Heart right ventricle (tissue), 16 donors: ENCODE results near the gene ADA. TPM values are rescaled to one million over a fixed set of nuclear protein-coding genes. Genes with fewer than 3 reads are reported as not detected.
"Not testable (repeated sequence)": the region's sequence is repeated elsewhere in the genome, so short reads cannot be mapped to it uniquely, and the experiment has no call there.

ENCODE experiments used
- ATAC-seq, 8 donors: fragments of 200-7000 bp; cut with Tn5 transposase; one replicate each; pipeline ENCODE4 v1.9.1; 2020; ENCODE audit warnings: mild to moderate bottlenecking in 8 of 8, moderate library complexity in 8 of 8, moderate number of reproducible peaks in 1 of 8
- DNase-seq, 2 donors: peaks; one replicate each; pipeline ENCODE4 v3.0.0-alpha.2; 2020
- H3K27ac ChIP-seq, 10 donors: fragments of 200-600 bp; sonication (generic) in 2 of 10; one replicate each; pipeline versions ENCODE4 v1.5.0 to v1.8.0; 2020 to 2022; ENCODE audit warnings: mild to moderate bottlenecking in 3 of 10
- H3K27me3 ChIP-seq, 7 donors: fragments of 200-600 bp; one replicate each; pipeline ENCODE4 v1.8.0; 2021 to 2022; ENCODE audit warnings: mild to moderate bottlenecking in 2 of 7
- H3K36me3 ChIP-seq, 9 donors: fragments of 200-600 bp; sonication (generic) in 1 of 9; one replicate each; pipeline versions ENCODE4 v1.5.0 to v1.8.0; 2020 to 2022; ENCODE audit warnings: mild to moderate bottlenecking in 2 of 9
- H3K4me1 ChIP-seq, 9 donors: fragments of 200-600 bp; sonication (generic) in 1 of 9; one replicate each; pipeline versions ENCODE4 v1.5.0 to v1.8.0; 2020 to 2022; ENCODE audit warnings: mild to moderate bottlenecking in 4 of 9
- H3K4me3 ChIP-seq, 10 donors: fragments of 200-600 bp; sonication (generic) in 2 of 10; one replicate each; pipeline versions ENCODE4 v1.5.0 to v1.8.0; 2020 to 2022; ENCODE audit warnings: mild to moderate bottlenecking in 7 of 10, moderate library complexity in 2 of 10
- H3K9me3 ChIP-seq, 11 donors: fragments of 200-600 bp in 10 of 11; sonication (generic) in 2 of 11; one replicate each; pipeline versions ENCODE4 v1.5.0 to v1.8.0; 2013 to 2022; ENCODE audit warnings: mild to moderate bottlenecking in 2 of 11, control low read depth in 1 of 11, moderate library complexity in 1 of 11
- WGBS, 2 donors: extraction: QIAGEN DNeasy Blood & Tissue Kit; methylation state at CpG; one replicate each; pipeline ENCODE4 v1.1.7; 2013; ENCODE audit warnings: inconsistent platforms in 1 of 2; 5-methylcytosine and 5-hydroxymethylcytosine counted together
- intact Hi-C, 10 donors: fragments of 100-400 bp; cut with DNase I; formaldehyde crosslinking; loops; one replicate each; pipeline versions ENCODE4 v1.11.1 to v1.14.2; 2022
- long read RNA-seq, 3 donors: library from polyadenylated mRNA; unstranded; transcript quantifications; one replicate each; pipeline ENCODE4 v2.0.0, GENCODE V29; 2020 to 2021
- polyA plus RNA-seq, 2 donors: library from polyadenylated mRNA; stranded (reverse); fragments of 200-250 nt; gene quantifications; one replicate each; pipeline ENCODE4 v1.2.3, GENCODE V29; 2013
- total RNA-seq, 10 donors: library from RNA; stranded (reverse); fragmentation: NEBNext Ultra II Directional in 3 of 10; extraction: Animal tissue kit (Norgen Biotek cat#: 25700) in 3 of 10; gene quantifications; one replicate each; pipeline versions ENCODE4 v1.2.1 to v1.2.4, GENCODE V29; 2021 to 2023
- TF ChIP-seq, protein P1 (sequence below), 9 donors: fragments of 200-600 bp; sonication (generic) in 2 of 9; IDR thresholded peaks; one replicate each; pipeline versions ENCODE4 v1.5.0 to v1.8.0; 2021 to 2022; ENCODE audit warnings: antibody characterized with exemption in 9 of 9, mild to moderate bottlenecking in 5 of 9, moderate library complexity in 1 of 9
- donor health status: Arrhythmogenic right ventricular cardiomyopathy.
- donor health status: ischemic (EF 13 %, LVEDD 7.1; RV severe dilation, severe dysfunction).
- donor health status: healthy with polysubstance abuse.
- donor health status: DM: no; HTN: yes; CAD: no.
- donor health status: DM: no; HTN: no; CAD: no.
- donor health status: ischemic (EF 25% LVEDD 6.9; RV normal size, moderate dysfunction).
- donor health status: ischemic (EF 25% LVEDD 5.7; RV mildly dilated, moderate dysfunction).
- donor health status: healthy.
- donor health status: DM: yes; HTN: yes; CAD: no.
- donor health status: Ischemic cardiomyopathy.
- donor health status: ischemic (EF 35%, LVEDD 5.7; RV mildly dilated, moderate dysfunction).
- donor health status: nonischemic (EF 11% LVEDD 7.7; RV severe dilation, severe dysfunction).
- donor health status: DM: yes; HTN: yes; CAD: no.
- donor health status: PGD.
- donor health status: ischemic (EF 29% LVEDD 5.4; RV normal size, mild dysfunction).
- donor health status: nonischemic (EF 23%, LVEDD 6.1; RV moderate dilation, normal function).

The ADA gene
- total RNA-seq (10 to 100 TPM in 1 of 10 donors, 1 to 10 TPM in 9; 1.6 to 18.3 (median 3.8) TPM), polyA plus RNA-seq (10 to 100 TPM; 12.9 to 18.3 TPM)
- long read RNA-seq, donor 1, transcript ADA-201 (12 exons, 1,539 nt) = major isoform, 22 of 33 reads
- long read RNA-seq, donor 1, partial matches to known transcripts = 2 of 33 reads
- long read RNA-seq, donor 1, other reads (novel, unspliced or antisense) = 3 of 33 reads
- long read RNA-seq, donor 2, transcript ADA-201 (12 exons, 1,539 nt) = major isoform, 13 of 25 reads
- long read RNA-seq, donor 2, partial matches to known transcripts = 5 of 25 reads
- long read RNA-seq, donor 2, other reads (novel, unspliced or antisense) = 5 of 25 reads
- long read RNA-seq, donor 3, transcript ADA-201 (12 exons, 1,539 nt) = major isoform, 27 of 43 reads
- long read RNA-seq, donor 3, partial matches to known transcripts = 3 of 43 reads
- long read RNA-seq, donor 3, other reads (novel, unspliced or antisense) = 7 of 43 reads

DNA sequence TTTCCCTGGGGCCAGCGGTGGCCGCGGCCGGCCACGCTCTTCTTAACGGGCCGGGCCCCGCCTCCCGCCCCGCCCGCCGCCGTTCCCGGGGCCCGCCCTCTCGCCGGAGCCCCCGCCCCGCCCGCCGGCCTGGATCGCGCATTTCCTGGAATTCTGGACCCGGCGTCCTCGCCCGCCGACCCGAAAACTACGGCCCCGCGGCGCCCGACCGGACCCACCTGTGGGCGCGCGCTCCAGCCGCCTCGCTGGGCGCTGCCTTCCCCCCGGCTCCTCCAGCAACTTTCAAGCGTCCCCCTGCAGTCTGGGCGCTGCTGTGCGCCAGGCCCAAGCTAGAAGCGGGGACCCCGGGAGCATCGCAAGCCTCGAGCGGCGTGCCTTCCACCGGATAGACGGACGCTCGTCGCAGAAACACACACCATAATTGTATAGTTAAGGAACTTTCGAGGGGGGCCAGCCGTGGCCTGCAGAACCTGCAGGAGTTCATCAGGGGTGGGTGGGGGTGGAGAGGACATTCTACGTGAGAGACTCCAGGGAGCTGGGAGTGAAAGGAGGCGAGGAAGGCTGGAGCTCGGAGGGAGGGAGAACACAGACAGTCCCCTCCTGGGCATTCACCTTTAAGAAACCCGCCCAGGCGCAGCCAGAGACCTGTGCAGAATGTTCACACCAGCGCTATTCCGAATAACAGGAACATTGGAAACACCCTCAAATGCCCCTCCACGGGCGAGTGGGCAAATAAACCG lies at the start of gene ADA:
Gene ADA (minus strand): TSS at position 16 of the 740 bp plus-strand sequence. CDS start 92 bp downstream, outside the sequence.
- Histone ChIP-seq H3K27me3 (no peaks in the 10 kb centered on the region), H3K4me1 (peaks cover 9 to 53% (median 37%) of the 10 kb centered on the region in 9 donors), H3K9me3 (no peaks in the 10 kb centered on the region), H3K4me3 (peak within 1 kb of the TSS; percentile 59 to 91 (median 83)), H3K36me3 (peaks cover 0 to 11% (median 0%) of the 10 kb centered on the region in 9 donors), H3K27ac (peak within 1 kb of the TSS; percentile 77 to 94 (median 86))
- intact Hi-C loops = loop anchor here in 1 of 10 donors (2.0 kb wide), 1 partner anchor 39 kb away; no protein-coding TSS in a partner anchor
- ATAC-seq (peak; percentile 64 to 94 (median 84)), DNase-seq (peak; percentile 77 to 79)
- 1% methylated on average over 59 to 68 of the region's 68 CpGs for WGBS, 2 donors
- TF ChIP-seq, protein P1, sequence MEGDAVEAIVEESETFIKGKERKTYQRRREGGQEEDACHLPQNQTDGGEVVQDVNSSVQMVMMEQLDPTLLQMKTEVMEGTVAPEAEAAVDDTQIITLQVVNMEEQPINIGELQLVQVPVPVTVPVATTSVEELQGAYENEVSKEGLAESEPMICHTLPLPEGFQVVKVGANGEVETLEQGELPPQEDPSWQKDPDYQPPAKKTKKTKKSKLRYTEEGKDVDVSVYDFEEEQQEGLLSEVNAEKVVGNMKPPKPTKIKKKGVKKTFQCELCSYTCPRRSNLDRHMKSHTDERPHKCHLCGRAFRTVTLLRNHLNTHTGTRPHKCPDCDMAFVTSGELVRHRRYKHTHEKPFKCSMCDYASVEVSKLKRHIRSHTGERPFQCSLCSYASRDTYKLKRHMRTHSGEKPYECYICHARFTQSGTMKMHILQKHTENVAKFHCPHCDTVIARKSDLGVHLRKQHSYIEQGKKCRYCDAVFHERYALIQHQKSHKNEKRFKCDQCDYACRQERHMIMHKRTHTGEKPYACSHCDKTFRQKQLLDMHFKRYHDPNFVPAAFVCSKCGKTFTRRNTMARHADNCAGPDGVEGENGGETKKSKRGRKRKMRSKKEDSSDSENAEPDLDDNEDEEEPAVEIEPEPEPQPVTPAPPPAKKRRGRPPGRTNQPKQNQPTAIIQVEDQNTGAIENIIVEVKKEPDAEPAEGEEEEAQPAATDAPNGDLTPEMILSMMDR (IDR thresholded peaks at IDR 0.05) = peak in 1 of 9 donors; percentile 7

DNA sequence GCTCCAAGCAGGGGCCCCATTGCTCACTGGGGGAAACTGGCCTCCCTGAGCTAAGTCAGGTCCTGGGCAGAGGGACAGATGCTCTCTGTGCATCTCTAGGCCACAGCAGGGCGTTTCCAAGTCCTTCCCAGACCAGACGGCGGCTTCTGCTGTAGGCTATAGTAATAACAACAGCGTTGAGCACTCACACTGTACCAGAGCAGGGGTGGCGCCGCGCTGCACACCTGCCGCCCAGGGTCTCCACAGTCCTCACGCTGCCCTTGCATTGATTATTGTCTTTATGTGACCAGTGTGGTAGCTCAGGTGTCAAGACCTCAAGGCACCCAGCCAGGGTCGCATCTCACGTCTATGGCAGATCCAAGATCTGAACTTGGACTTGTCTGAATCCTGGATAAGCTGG lies 48.8 kb upstream of the ADA start:
- ATAC-seq (no peak), DNase-seq (no peak)
- Histone ChIP-seq H3K36me3 (no peaks in the 10 kb centered on the region), H3K9me3 (no peaks in the 10 kb centered on the region), H3K4me1 (peaks cover 17 to 49% (median 38%) of the 10 kb centered on the region in 9 donors), H3K27me3 (no peaks in the 10 kb centered on the region), H3K4me3 (no peak overlapping the region), H3K27ac (no peak overlapping the region)
- intact Hi-C loops = no loop called here
- WGBS, 2 donors = 95 to 96% methylated on average over 11 of the region's 11 CpGs
- TF ChIP-seq, protein P1 (IDR thresholded peaks at IDR 0.05) = no peak

DNA sequence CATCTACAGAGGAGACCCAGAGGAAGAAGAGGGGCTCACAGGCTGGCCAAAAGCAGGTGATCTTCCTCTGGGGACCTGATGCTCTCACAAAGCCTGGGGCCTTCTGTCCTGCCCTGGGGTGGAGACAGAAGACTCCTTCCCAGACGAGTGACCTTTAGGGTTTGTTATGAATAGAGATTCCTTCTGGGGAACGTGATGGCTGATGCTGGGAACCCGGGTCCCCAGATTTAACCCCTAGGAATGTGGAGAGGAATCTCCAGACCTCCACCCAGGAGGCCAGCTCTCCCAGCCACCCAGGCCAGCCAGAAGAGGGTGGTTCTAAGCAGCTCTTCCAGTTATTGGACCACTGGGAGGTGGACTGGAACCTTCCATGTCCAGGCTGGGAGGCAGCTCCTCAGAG lies 46.9 kb upstream of the ADA start:
- Histone ChIP-seq H3K36me3 (no peaks in the 10 kb centered on the region), H3K9me3 (peaks cover 0 to 6% (median 0%) of the 10 kb centered on the region in 11 donors), H3K4me1 (peaks cover 18 to 57% (median 41%) of the 10 kb centered on the region in 9 donors), H3K4me3 (no peak overlapping the region), H3K27ac (no peak overlapping the region), H3K27me3 (no peaks in the 10 kb centered on the region)
- no peak for ATAC-seq
- TF ChIP-seq, protein P1 (IDR thresholded peaks at IDR 0.05) = no peak
- WGBS, 2 donors = 63 to 72% methylated on average over 3 of the region's 3 CpGs
- intact Hi-C loops = no loop called here
- no peak for DNase-seq

DNA sequence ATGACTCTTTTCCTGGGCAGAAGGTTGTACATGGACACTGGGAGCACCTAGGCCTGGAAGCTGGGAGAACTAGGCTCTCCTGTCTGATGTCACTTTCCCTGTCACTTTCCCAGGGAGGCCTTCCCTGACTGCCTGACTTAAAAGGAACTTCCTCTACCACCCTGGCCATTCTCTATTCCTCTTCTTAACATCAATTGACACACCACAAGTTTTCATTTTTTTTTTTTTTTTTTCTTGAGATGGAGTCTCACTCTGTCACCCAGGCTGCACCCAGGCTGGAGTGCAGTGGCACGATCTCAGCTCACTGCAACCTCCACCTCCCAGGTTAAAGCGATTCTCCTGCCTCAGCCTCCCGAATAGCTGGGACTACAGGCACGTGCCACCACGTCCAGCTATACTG lies 45.5 kb upstream of the ADA start:
- H3K27me3 ChIP-seq, H3K9me3 ChIP-seq, intact Hi-C loops, H3K36me3 ChIP-seq, ATAC-seq, H3K4me3 ChIP-seq, DNase-seq: not testable (repeated sequence)
- H3K4me1 ChIP-seq = peaks cover 12 to 57% (median 40%) of the 10 kb centered on the region in 9 donors
- 95 to 98% methylated on average over 5 of the region's 5 CpGs for WGBS, 2 donors
- H3K27ac ChIP-seq = peak overlapping the region in 2 of 10 donors; percentile 23 to 88
